ENCODE results near the gene IDUA. TPM values are rescaled to one million over a fixed set of nuclear protein-coding genes. Genes with fewer than 3 reads are reported as not detected.

IDUA gene
- total RNA-seq, 1 donor from 2014 or later, result 1.0 TPM

- Histone ChIP-seq H3K9me3 (ENCODE audit: control insufficient read depth in 3 of 3, low read length in 3 of 3) (no peaks in the 10 kb centered on the region), H3K27ac (ENCODE audit: low read depth, low read length) (no peak overlapping the region), H3K4me1 (ENCODE audit: control insufficient read depth in 3 of 3, insufficient read depth in 3 of 3, low read length in 3 of 3) (peaks cover 0 to 3% (median 0%) of the 10 kb centered on the region in 3 donors), H3K4me3 (ENCODE audit: low read length in 3 of 3) (no peak overlapping the region), H3K9ac (ENCODE audit: low read depth in 1 of 3, low read length in 3 of 3) (no peak overlapping the region), H3K27me3 (ENCODE audit: control insufficient read depth in 3 of 3, insufficient read depth in 3 of 3, low read length in 3 of 3) (peaks cover 0 to under 1% (median 0%) of the 10 kb centered on the region in 3 donors), H3K36me3 (ENCODE audit: control insufficient read depth in 3 of 3, insufficient read depth in 3 of 3, low read length in 3 of 3) (peaks cover 2 to 11% (median 10%) of the 10 kb centered on the region in 3 donors)
Measured at GRCh38 chr4:1023075-1023640, 36.3 kb downstream of the IDUA start.

- Histone ChIP-seq H3K27ac (ENCODE audit: low read depth, low read length) (no peak overlapping the region), H3K9me3 (ENCODE audit: control insufficient read depth in 3 of 3, low read length in 3 of 3) (no peaks in the 10 kb centered on the region), H3K9ac (ENCODE audit: low read depth in 1 of 3, low read length in 3 of 3) (no peak overlapping the region), H3K4me3 (ENCODE audit: low read length in 3 of 3) (no peak overlapping the region), H3K36me3 (ENCODE audit: control insufficient read depth in 3 of 3, insufficient read depth in 3 of 3, low read length in 3 of 3) (peaks cover 2 to 11% (median 10%) of the 10 kb centered on the region in 3 donors), H3K4me1 (ENCODE audit: control insufficient read depth in 3 of 3, insufficient read depth in 3 of 3, low read length in 3 of 3) (peaks cover 0 to 3% (median 0%) of the 10 kb centered on the region in 3 donors), H3K27me3 (ENCODE audit: control insufficient read depth in 3 of 3, insufficient read depth in 3 of 3, low read length in 3 of 3) (peaks cover 0 to 10% (median 4%) of the 10 kb centered on the region in 3 donors)
Measured at GRCh38 chr4:1023895-1024740, 37.3 kb downstream of the IDUA start.

GRCh38 chr4:1024882-1025545 is 38.2 kb downstream of the IDUA start:
- no peak overlapping the region for H3K27ac ChIP-seq (ENCODE audit: low read depth, low read length)
- H3K4me1 ChIP-seq (ENCODE audit: control insufficient read depth in 3 of 3, insufficient read depth in 3 of 3, low read length in 3 of 3), result peaks cover 0 to 3% (median 0%) of the 10 kb centered on the region in 3 donors
- peaks cover 2 to 11% (median 10%) of the 10 kb centered on the region in 3 donors for H3K36me3 ChIP-seq (ENCODE audit: control insufficient read depth in 3 of 3, insufficient read depth in 3 of 3, low read length in 3 of 3)
- H3K9me3 ChIP-seq (ENCODE audit: control insufficient read depth in 3 of 3, low read length in 3 of 3), result no peaks in the 10 kb centered on the region
- H3K9ac ChIP-seq (ENCODE audit: low read depth in 1 of 3, low read length in 3 of 3), result no peak overlapping the region
- peaks cover 0 to 19% (median 8%) of the 10 kb centered on the region in 3 donors for H3K27me3 ChIP-seq (ENCODE audit: control insufficient read depth in 3 of 3, insufficient read depth in 3 of 3, low read length in 3 of 3)
- no peak overlapping the region for H3K4me3 ChIP-seq (ENCODE audit: low read length in 3 of 3)

GRCh38 chr4:1026115-1026514 is 39.3 kb downstream of the IDUA start:
- Histone ChIP-seq H3K9ac (ENCODE audit: low read depth in 1 of 3, low read length in 3 of 3) (no peak overlapping the region), H3K27ac (ENCODE audit: low read depth, low read length) (no peak overlapping the region), H3K9me3 (ENCODE audit: control insufficient read depth in 3 of 3, low read length in 3 of 3) (no peaks in the 10 kb centered on the region), H3K4me3 (ENCODE audit: low read length in 3 of 3) (peak overlapping the region in 1 of 3 donors; percentile 13), H3K27me3 (ENCODE audit: control insufficient read depth in 3 of 3, insufficient read depth in 3 of 3, low read length in 3 of 3) (peaks cover 7 to 28% (median 13%) of the 10 kb centered on the region in 3 donors), H3K36me3 (ENCODE audit: control insufficient read depth in 3 of 3, insufficient read depth in 3 of 3, low read length in 3 of 3) (peaks cover 2 to 11% (median 10%) of the 10 kb centered on the region in 3 donors), H3K4me1 (ENCODE audit: control insufficient read depth in 3 of 3, insufficient read depth in 3 of 3, low read length in 3 of 3) (peaks cover 0 to 3% (median 0%) of the 10 kb centered on the region in 3 donors)

- Histone ChIP-seq H3K9ac (ENCODE audit: low read depth in 1 of 3, low read length in 3 of 3) (no peak overlapping the region), H3K36me3 (ENCODE audit: control insufficient read depth in 3 of 3, insufficient read depth in 3 of 3, low read length in 3 of 3) (peaks cover 2 to 11% (median 10%) of the 10 kb centered on the region in 3 donors), H3K27ac (ENCODE audit: low read depth, low read length) (no peak overlapping the region), H3K9me3 (ENCODE audit: control insufficient read depth in 3 of 3, low read length in 3 of 3) (no peaks in the 10 kb centered on the region), H3K27me3 (ENCODE audit: control insufficient read depth in 3 of 3, insufficient read depth in 3 of 3, low read length in 3 of 3) (peaks cover 18 to 40% (median 24%) of the 10 kb centered on the region in 3 donors), H3K4me1 (ENCODE audit: control insufficient read depth in 3 of 3, insufficient read depth in 3 of 3, low read length in 3 of 3) (peaks cover 0 to 3% (median 0%) of the 10 kb centered on the region in 3 donors), H3K4me3 (ENCODE audit: low read length in 3 of 3) (no peak overlapping the region)
Measured at GRCh38 chr4:1027219-1027914, 40.5 kb downstream of the IDUA start.

- peaks cover 2 to 11% (median 10%) of the 10 kb centered on the region in 3 donors for H3K36me3 ChIP-seq (ENCODE audit: control insufficient read depth in 3 of 3, insufficient read depth in 3 of 3, low read length in 3 of 3)
- H3K27ac ChIP-seq (ENCODE audit: low read depth, low read length), result no peak overlapping the region
- no peak overlapping the region for H3K4me3 ChIP-seq (ENCODE audit: low read length in 3 of 3)
- peaks cover 23 to 45% (median 29%) of the 10 kb centered on the region in 3 donors for H3K27me3 ChIP-seq (ENCODE audit: control insufficient read depth in 3 of 3, insufficient read depth in 3 of 3, low read length in 3 of 3)
- H3K9ac ChIP-seq (ENCODE audit: low read depth in 1 of 3, low read length in 3 of 3), result no peak overlapping the region
- no peaks in the 10 kb centered on the region for H3K9me3 ChIP-seq (ENCODE audit: control insufficient read depth in 3 of 3, low read length in 3 of 3)
- H3K4me1 ChIP-seq (ENCODE audit: control insufficient read depth in 3 of 3, insufficient read depth in 3 of 3, low read length in 3 of 3), result peaks cover 0 to 3% (median 0%) of the 10 kb centered on the region in 3 donors
Measured at GRCh38 chr4:1027915-1028238, 41.0 kb downstream of the IDUA start.

- no peak overlapping the region for H3K9ac ChIP-seq (ENCODE audit: low read depth in 1 of 3, low read length in 3 of 3)
- H3K4me1 ChIP-seq (ENCODE audit: control insufficient read depth in 3 of 3, insufficient read depth in 3 of 3, low read length in 3 of 3), result peaks cover 0 to 6% (median 3%) of the 10 kb centered on the region in 3 donors
- peaks cover 2 to 11% (median 10%) of the 10 kb centered on the region in 3 donors for H3K36me3 ChIP-seq (ENCODE audit: control insufficient read depth in 3 of 3, insufficient read depth in 3 of 3, low read length in 3 of 3)
- peaks cover 31 to 53% (median 36%) of the 10 kb centered on the region in 3 donors for H3K27me3 ChIP-seq (ENCODE audit: control insufficient read depth in 3 of 3, insufficient read depth in 3 of 3, low read length in 3 of 3)
- no peak overlapping the region for H3K27ac ChIP-seq (ENCODE audit: low read depth, low read length)
- no peak overlapping the region for H3K4me3 ChIP-seq (ENCODE audit: low read length in 3 of 3)
- no peaks in the 10 kb centered on the region for H3K9me3 ChIP-seq (ENCODE audit: control insufficient read depth in 3 of 3, low read length in 3 of 3)
Measured at GRCh38 chr4:1028574-1029220, 41.9 kb downstream of the IDUA start.

- no peaks in the 10 kb centered on the region for H3K9me3 ChIP-seq (ENCODE audit: control insufficient read depth in 3 of 3, low read length in 3 of 3)
- peaks cover 0 to 11% (median 10%) of the 10 kb centered on the region in 3 donors for H3K36me3 ChIP-seq (ENCODE audit: control insufficient read depth in 3 of 3, insufficient read depth in 3 of 3, low read length in 3 of 3)
- peaks cover 32 to 61% (median 38%) of the 10 kb centered on the region in 3 donors for H3K27me3 ChIP-seq (ENCODE audit: control insufficient read depth in 3 of 3, insufficient read depth in 3 of 3, low read length in 3 of 3)
- H3K4me3 ChIP-seq (ENCODE audit: low read length in 3 of 3), result no peak overlapping the region
- H3K27ac ChIP-seq (ENCODE audit: low read depth, low read length), result no peak overlapping the region
- H3K9ac ChIP-seq (ENCODE audit: low read depth in 1 of 3, low read length in 3 of 3), result no peak overlapping the region
- peaks cover 5 to 12% (median 11%) of the 10 kb centered on the region in 3 donors for H3K4me1 ChIP-seq (ENCODE audit: control insufficient read depth in 3 of 3, insufficient read depth in 3 of 3, low read length in 3 of 3)
Measured at GRCh38 chr4:1029529-1029928, 42.7 kb downstream of the IDUA start.

GRCh38 chr4:1030031-1030430 is 43.2 kb downstream of the IDUA start:
- Histone ChIP-seq H3K9me3 (ENCODE audit: control insufficient read depth in 3 of 3, low read length in 3 of 3) (no peaks in the 10 kb centered on the region), H3K4me3 (ENCODE audit: low read length in 3 of 3) (no peak overlapping the region), H3K27me3 (ENCODE audit: control insufficient read depth in 3 of 3, insufficient read depth in 3 of 3, low read length in 3 of 3) (peaks cover 35 to 65% (median 38%) of the 10 kb centered on the region in 3 donors), H3K36me3 (ENCODE audit: control insufficient read depth in 3 of 3, insufficient read depth in 3 of 3, low read length in 3 of 3) (peaks cover 0 to 10% (median 10%) of the 10 kb centered on the region in 3 donors), H3K4me1 (ENCODE audit: control insufficient read depth in 3 of 3, insufficient read depth in 3 of 3, low read length in 3 of 3) (peaks cover 5 to 12% (median 12%) of the 10 kb centered on the region in 3 donors), H3K9ac (ENCODE audit: low read depth in 1 of 3, low read length in 3 of 3) (no peak overlapping the region), H3K27ac (ENCODE audit: low read depth, low read length) (no peak overlapping the region)

Measured in skeletal muscle tissue (tissue), 4 donors.